ENCODE measurements around the gene CTNNBIP1.
"Not testable (repeated sequence)": the region's sequence is repeated elsewhere in the genome, so short reads cannot be mapped to it uniquely, and the experiment has no call there.

Gene CTNNBIP1

DNA sequence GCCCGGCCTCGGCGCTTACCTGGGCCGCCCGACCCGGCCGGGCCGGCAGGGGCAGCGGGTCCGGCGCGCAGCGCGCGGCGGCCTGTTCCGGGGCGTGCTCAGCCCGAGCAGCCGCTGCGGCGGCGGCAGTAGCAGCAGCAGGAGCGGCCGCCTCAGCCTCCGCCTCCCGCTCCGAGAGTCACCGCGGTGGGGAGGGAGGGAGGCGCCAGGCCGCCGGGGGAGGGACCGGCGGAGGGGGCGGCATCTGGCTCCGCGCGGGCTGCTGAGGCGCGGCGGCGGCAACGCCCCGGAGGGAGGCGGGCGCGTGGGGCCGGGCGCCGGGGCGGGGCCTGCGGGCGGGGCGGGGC is at the start of gene CTNNBIP1:
Gene CTNNBIP1, minus strand, starts transcription at position 194 of the 347 bp plus-strand sequence. CDS start 38,205 bp downstream, outside the sequence.
- no peak for DNase-seq (ENCODE audit: low read depth)

- no peak for DNase-seq (ENCODE audit: low read depth)
Observed at GRCh38 chr1:9957726-9958125, 47.7 kb upstream of the CTNNBIP1 start.

DNA sequence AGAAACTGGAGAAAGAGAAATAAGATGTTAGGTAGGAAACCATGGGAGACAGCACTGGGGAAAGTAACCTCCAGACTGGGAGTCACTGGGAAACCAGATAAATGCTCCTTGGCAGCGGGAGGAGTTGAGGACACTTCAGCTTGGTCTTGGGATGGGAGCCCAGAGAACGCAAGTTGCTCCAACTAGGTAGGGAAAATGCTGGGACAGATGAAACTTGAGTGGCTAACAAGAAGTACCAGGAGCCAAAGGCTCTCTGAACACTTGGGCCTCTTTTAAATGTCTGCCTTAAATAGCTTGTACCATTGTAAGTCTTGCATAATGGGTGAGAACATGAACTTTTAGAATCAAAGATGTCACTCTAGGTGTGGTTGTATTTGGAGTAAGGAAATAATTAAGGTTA is 36.2 kb upstream of the CTNNBIP1 start:
- no peak for DNase-seq (ENCODE audit: low read depth)

DNA sequence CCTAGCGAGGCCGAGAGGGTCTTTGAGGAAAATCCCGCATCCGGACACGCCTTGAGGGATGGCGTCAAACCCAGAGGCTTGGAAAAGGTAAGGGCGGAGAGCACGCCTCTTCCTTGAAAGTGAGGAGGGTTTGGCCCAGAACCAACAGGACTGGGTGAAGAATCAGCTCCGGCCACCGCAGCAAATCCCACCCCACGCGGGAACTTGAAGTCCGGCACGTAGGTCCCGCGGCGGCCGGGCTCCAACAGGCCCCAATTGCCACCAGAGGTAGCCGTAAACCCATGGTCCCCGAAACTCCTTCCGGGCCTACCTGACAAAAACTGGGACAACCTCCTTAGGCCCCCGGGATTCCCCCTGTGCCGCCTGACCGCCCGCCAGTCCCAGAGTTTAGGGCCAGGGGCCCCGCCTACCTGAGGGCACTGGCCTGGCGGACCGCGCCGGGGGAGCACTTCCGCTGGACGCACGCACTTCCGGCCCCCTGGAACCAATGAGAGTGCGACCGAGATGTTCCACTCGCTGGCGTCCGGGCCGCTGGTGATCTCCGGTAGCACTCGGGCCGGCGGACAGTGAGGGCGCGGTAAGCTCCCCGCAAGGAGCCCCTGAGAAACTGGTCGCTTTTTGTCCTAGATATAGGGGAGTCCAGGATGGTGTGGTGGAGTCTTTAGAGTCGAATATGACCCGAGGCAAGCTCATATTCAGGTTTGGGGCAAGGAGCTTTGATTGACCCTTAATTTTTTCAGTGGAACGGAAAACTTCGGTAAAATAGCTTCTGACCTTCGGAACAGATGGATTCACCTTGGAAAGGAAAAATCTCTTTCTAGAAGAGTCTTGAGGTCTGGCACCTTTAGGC is 33.1 kb upstream of the CTNNBIP1 start, which contains the start of the genes LZIC and NMNAT1:
Gene LZIC, minus strand, starts transcription at position 453 of the 850 bp plus-strand sequence. CDS start 6,772 bp downstream, outside the sequence.
Gene NMNAT1, plus strand, starts transcription at position 537 of the 850 bp plus-strand sequence. CDS start 28,599 bp downstream, outside the sequence.
- DNase-seq (ENCODE audit: low read depth) = peak; percentile 90

DNA sequence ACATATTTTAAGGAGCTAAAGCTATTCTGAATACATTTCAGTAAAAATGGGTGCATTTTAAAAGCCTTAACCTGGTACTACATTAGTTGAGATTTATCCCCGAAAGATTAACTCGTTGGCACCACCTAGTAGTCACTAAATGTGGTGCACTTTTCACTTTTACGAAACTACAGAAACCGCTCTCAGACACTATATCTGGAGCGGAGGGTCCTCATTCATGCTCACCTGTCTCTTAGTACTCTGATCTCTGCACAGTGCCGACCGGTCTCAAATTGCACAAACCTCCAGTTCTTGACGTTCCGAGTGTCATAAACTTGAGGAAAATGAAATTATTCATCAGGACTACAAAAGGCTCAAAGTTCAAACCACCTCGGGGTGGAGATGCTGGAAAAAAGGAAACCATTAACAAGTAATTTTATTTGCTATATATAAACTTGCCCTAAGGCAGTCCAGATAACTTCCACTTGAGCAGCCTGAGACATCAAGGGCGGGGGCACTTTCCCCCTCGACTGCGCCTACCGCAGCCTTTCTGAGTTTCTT is 32.4 kb upstream of the CTNNBIP1 start:
- DNase-seq (ENCODE audit: low read depth) = peak; percentile 16

- DNase-seq (ENCODE audit: low read depth) = no peak
Observed at GRCh38 chr1:9929431-9930385, 19.6 kb upstream of the CTNNBIP1 start.

DNA sequence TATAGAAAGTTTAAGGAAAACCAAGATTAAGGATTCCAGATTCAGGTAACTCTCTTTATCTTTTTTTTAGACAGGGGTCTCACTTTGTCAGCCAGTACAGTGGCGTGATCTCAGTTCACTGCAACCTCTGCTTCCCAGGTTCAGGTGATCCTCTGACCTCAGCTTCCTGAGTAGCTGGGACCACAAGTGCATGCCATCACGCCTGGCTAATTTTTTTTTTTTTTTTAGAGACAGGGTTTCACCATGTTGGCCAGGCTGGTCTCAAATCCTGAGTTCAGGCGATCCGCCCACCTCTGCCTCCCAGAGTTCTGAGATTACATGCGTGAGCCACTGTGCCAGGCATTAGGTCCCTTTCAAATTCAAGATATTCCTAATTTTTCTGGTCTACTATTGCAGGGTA is 17.2 kb upstream of the CTNNBIP1 start:
- no peak for DNase-seq (ENCODE audit: low read depth)

- no peak for DNase-seq (ENCODE audit: low read depth)
Observed at GRCh38 chr1:9922342-9922741, 12.3 kb upstream of the CTNNBIP1 start.

DNA sequence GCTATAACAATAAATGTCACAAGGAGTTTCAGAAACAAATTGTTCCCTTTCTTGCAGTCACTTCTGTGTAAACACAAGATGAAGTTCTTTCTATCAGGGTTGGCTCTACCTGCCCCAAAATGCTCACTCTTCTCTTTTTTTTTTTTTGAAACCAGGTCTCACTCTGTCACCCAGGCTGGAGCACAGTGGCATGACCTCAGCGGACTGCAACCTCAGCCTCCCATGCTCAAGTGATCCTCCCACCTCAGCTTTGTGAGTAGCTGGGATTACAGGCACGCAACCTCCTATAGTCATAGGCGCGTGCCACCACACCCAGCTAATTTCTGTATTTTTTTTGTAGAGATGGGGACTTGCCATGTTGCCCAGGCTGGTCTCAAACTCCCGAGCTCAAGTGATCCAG is 10.5 kb upstream of the CTNNBIP1 start:
- DNase-seq (ENCODE audit: low read depth) = no peak

GRCh38 chr1:9917901-9918300 is 7.8 kb upstream of the CTNNBIP1 start:
- no peak for DNase-seq (ENCODE audit: low read depth)

GRCh38 chr1:9917495-9917894 is 7.4 kb upstream of the CTNNBIP1 start:
- not testable (repeated sequence) for DNase-seq (ENCODE audit: low read depth)

- no peak for DNase-seq (ENCODE audit: low read depth)
Observed at GRCh38 chr1:9916452-9916851, 6.4 kb upstream of the CTNNBIP1 start.

GRCh38 chr1:9914610-9914937 is 4.5 kb upstream of the CTNNBIP1 start:
- DNase-seq (ENCODE audit: low read depth) = no peak

DNA sequence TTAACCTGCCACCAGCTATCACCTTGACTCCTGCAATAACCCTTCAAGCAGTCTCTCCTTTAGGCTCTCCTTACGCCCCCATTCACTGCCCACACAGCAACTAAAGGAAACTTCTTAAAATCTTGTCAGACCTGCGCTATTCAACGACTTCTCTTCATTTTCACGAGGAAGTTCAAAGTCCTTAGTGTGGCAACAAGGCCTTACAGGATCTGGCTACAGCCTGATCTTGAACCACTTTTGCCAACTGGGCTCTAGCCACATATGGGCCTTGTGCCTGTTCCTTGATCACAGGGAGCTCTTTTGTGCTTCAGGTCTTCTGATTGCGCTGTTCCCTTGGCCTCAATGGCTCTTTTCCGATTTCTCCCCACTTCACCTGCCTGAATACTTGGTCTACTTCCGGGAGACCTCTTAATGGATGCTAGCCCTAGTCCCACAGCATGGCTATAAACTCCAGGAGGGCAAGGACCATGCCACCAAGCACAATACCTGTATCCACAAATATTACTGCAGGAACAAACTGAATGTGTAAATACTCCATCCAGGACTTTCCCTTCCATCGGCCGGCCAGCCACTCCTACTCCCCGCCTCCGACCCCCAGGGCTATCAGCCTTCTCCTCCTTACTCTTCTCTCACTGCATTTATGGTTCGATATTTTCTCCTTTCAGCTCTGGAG is 2.3 kb upstream of the CTNNBIP1 start:
- DNase-seq (ENCODE audit: low read depth) = no peak

- DNase-seq (ENCODE audit: low read depth) = peak; percentile 100
Observed at GRCh38 chr1:9910423-9911178, 532 bp upstream of the CTNNBIP1 start.

DNA sequence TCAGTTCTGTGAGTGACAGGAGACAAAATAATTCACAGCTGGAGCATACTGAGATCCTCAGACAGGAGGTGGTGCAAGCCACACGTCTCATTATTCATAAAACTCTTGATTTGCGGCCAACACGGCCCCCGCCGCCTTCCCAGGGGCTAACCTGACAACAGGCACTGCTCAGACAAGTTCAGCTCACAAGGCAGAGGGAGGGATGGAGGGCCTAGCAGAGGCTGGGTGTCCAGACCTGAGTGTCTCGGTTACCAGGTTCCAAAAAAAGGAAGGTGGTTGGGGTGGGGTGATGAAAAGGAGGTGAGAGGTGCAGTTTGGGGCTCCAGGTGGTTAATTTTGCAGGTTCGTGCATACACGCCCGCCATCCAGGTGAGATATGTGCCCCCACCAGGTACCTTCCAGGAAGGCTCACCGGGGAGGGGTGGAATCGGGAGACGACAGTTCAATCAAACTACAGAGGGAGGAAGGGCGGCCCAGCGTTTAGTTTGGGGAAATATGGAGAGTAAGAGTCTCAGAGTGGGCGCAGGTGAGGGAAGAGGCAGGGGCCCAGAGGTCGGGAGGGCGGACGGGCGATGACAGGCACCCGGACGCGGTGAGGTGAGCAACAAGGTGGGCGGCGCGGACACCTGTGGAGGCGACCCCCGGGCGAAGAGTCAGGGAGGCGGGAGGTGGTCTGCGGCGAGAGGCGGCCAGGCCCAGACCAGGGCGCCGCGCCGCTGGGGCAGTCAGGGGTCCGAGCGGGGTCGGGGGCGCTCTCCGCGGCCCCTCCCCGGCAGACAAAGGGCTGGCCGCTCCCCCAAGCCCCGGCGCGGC is 629 bp downstream of the CTNNBIP1 start:
- no peak for DNase-seq (ENCODE audit: low read depth)

DNA sequence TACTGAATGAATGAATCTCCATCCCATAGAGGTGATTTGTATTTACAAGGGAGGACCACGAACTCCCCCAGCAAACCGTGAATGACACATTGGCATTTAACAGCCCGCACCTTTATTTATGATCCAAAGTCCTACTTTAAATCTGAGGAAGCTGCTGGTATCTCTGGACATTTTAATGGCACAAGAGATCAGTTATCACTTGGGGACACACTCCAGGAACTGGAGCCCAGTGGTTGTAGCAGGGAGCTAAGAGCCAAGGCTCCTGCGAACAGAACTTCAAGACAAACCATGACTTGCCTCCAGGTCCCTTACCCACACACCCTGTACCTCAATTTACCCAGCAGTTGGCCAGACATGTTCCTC is 1.2 kb downstream of the CTNNBIP1 start:
- no peak for DNase-seq (ENCODE audit: low read depth)

- no peak for DNase-seq (ENCODE audit: low read depth)
Observed at GRCh38 chr1:9907441-9907840, 2.6 kb downstream of the CTNNBIP1 start.

GRCh38 chr1:9906466-9906865 is 3.6 kb downstream of the CTNNBIP1 start:
- DNase-seq (ENCODE audit: low read depth) = no peak

- DNase-seq (ENCODE audit: low read depth) = no peak
Observed at GRCh38 chr1:9905010-9905409, 5.1 kb downstream of the CTNNBIP1 start.
